NCI-H2107 (cell line): ENCODE results near the gene ADCY9.

ENCODE experiments used
- DNase-seq: peaks from one replicate; lab custom pipeline; 2025; lab: John Stamatoyannopoulos, UW

Gene ADCY9

DNA sequence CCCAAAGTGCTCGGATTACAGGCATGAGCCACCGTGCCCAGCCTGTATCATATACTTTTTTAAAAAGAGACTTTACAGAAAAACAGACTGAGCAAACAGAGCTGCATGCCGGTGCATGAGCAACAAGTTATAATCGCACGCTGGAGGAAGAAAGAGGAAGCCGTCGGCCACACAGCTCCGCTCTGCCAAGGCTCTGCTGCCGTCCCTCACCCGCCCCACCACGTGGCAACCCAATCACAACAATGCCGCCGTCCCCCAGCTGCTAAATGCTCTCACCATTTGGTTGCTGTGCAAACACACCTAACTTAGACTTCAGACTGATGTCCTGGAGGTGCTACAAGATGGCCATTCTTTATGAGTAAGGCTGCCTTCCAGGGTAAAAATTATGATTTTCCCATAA lies 83.5 kb downstream of the ADCY9 start:
- DNase-seq: peak; percentile 45

DNA sequence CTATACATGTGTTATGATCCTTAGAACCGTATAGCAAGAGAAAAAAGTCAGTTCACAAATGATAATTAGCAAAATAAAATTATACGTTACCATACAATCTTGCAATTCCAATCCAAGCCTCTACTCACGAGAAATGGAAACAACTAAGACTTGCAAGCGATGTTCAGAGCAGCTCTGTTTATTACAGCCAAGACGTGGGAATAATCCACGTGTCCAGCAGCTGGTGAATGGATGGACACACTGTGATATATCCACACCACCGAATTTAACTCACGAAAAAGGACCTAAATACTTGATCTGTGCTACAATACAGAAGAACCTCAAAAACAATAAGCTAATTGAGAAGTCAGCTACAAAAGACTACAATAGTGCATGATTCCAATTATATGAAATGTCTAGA lies 88.1 kb downstream of the ADCY9 start:
- no peak for DNase-seq

- DNase-seq: no peak
Measured at GRCh38 chr16:4026854-4027253, 89.4 kb downstream of the ADCY9 start.

- no peak for DNase-seq
Measured at GRCh38 chr16:4025428-4025827, 90.8 kb downstream of the ADCY9 start.

- no peak for DNase-seq
Measured at GRCh38 chr16:4021916-4022315, 94.3 kb downstream of the ADCY9 start.

DNA sequence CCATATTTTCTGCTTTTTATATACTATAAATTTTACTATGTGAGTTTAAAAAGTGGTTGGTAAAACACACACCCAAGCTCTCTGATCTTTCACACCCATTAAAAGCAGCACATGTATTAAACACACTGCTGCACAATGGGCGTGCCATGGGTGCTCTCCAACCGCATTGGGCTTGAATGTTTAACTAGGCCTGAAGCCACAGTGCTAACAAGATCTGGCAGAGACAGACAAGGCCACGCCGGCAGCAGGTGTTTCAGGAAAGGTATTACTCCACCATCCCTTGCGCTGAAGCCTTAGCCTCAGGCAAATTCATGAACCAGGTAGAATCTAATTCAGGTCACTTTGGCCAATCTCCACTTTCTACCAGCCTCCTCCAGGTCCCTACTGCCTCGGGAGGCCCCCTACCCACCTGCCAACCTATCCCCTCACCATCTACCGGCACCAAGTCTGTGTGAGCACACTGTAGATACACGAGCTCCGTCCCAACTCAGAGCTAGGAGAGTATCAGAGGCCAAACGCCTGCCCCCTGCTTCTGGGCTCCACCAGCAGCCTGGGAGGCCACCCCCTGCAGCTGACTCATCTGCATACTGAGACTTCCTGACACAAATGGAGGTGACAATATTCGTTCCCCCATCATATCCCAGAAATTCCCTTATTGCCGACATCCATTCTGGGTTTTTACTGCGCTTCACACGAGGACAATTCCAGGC lies 95.0 kb downstream of the ADCY9 start:
- DNase-seq: peak; percentile 88

DNA sequence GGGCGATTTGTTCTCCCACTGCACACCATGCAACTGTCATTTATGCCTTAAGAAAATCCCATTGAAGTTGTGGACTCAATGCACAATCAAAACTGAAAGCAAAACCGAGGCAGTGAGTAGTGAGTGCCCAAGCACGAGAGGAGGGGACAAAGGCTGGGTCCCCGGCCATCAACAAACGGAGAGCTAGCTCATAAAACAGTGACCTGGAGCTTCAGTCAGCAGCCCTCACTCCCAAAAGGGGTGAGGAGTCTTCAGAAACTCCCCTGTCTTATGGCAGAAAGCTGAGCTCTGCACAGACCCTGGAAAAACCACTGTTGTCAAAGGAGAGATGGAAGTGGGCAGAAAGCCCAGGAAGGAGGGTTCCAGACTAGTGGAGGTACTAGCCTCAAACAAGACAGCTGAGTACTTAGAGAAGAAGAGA lies 96.9 kb downstream of the ADCY9 start:
- DNase-seq: no peak

DNA sequence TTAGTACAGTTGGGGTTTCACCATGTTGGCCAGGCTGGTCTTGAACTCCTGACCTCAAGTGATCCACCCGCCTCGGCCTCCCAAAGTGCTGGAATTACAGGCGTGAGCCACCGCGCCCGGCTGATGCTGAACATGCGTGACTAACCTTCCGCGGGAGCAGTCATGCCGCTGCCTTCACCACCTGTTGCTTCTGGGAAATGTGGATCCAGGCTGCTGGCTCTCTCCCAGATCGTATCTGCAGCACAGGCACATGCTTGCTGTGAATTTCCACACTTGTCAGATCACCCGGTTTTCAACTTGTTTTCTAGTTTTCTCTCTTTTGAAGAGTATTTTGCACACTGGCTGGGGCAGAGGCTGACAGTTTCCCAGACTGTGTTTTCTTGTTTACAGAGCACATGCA lies 97.9 kb downstream of the ADCY9 start:
- no peak for DNase-seq

- no peak for DNase-seq
Measured at GRCh38 chr16:4017807-4018206, 98.4 kb downstream of the ADCY9 start.

- no peak for DNase-seq
Measured at GRCh38 chr16:4016658-4017057, 99.6 kb downstream of the ADCY9 start.

DNA sequence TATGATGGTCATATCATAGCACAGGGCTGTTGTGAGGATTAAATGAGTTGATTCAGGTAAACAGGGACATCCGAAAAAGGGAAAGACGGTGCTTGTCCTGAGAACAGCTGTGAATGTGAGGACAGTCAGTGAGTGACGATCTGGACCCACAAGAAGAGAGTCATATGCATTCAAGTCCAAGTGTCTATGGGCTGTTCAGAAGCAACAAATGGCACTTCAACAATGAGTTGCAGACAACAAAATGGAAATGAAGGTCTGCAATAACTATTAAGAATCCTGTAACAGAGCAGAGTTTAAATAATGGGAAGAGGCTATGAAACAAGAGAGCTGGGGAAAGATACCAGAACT lies 100.3 kb downstream of the ADCY9 start:
- DNase-seq: no peak

- DNase-seq: no peak
Measured at GRCh38 chr16:4015275-4016004, 100.8 kb downstream of the ADCY9 start.

DNA sequence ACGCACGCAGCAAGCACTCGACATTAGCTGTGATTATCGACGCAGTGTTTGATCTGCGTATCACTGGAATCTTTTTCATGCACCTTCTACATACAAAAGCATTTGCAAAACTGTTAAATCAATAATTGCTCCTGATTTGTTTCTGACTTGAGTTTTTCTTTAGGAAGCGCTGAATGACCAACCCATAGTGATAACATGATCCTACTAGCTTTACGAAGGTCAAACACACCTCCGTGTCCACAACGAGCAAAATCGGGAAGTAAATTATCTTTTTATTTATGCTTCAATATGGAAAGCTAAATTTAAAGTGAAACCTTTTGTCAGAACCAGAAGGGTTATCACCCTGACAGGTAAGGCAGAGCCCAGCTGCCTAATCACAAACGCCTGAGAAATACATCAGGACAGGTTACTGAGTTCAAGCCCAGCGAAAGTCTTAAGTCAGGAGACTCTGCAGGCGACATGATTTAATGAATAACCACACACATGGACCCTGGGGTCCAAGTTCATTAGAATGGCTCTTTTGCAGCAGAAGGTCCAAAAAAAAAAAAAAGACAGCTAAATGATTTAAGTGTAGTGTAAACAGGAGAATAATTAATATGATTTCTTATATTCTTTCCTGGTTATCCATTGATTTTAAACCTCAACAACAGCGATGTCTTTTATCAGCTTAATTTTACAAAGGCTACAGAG lies 104.2 kb downstream of the ADCY9 start:
- no peak for DNase-seq

GRCh38 chr16:4011225-4011939 lies 104.9 kb downstream of the ADCY9 start:
- DNase-seq: no peak

GRCh38 chr16:4010225-4011158 lies 105.8 kb downstream of the ADCY9 start:
- no peak for DNase-seq

DNA sequence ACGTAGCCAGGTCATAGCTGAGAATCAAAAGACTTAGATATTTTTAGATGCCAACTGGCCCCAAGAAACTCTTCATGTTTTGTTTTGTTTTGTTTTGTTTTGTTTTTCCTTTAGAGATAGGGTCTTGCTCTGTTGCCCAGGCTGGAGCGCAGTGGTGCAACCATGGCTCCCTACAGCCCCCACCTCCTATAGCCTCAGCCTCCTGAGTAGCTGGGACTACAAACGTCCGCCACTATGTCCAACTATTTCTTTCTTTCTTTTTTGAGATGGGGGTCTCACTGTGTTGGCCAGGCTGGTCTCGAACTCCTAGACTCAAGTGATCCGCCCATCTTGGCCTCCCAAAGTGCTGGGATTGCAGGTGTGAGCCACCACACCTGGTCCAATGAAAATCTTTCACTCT lies 107.1 kb downstream of the ADCY9 start:
- no peak for DNase-seq

GRCh38 chr16:4008116-4008515 lies 108.1 kb downstream of the ADCY9 start:
- DNase-seq: no peak

- DNase-seq: no peak
Measured at GRCh38 chr16:4006397-4006999, 109.7 kb downstream of the ADCY9 start.

GRCh38 chr16:4005731-4006130 lies 110.5 kb downstream of the ADCY9 start:
- DNase-seq: no peak

DNA sequence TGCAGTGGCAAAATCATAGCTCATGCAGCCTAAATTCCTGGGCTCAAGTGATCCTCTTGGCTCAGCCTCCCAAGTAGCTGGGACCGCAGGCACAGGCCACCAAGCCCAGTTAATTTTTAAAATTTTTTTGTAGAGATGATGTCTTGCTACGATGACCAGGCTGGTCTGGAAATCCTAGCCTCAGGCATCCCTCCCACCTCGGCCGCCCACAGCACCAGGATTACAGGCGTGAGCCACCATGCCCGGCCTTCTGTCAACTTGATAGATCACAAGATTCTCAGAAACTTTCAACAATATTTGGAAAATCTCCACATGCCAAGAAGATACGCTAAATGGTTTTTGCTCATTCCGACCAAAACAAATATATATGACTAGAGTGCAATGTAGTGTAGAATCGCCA lies 111.0 kb downstream of the ADCY9 start:
- DNase-seq: no peak

DNA sequence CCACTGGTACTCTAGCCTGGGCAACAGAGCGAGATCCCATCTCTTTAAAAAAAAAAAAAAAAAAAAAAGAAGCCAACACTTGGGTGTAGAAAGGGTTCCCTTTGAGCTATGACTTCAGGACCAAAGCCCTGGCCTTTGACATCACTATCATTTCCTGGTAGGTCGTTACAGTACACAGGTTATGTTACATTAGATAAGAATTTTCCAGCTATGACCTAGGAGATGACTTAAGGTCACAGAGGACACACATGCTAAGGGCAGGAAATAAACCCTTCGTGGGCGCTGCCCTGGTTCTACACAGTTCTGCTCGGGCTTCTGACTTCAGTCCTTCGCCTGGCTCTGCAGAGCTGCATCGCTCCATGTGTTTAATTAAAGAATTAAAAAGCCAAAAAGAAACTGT lies 112.0 kb downstream of the ADCY9 start:
- no peak for DNase-seq
